GM23338 (cell line): Measurements from ENCODE around the gene CACNA2D4.

Source experiments
- CREB1 ChIP-seq: fragments of 250-450 bp; sonication (Bioruptor Pico); IDR thresholded peaks from 2 replicates; pipeline ENCODE4 v1.5.0; 2020; ENCODE audit warnings: low read depth, mild to moderate bottlenecking, moderate library complexity
- ETS1 ChIP-seq: IDR thresholded peaks from 2 replicates; pipeline ENCODE4 v1.6.1; 2016; ENCODE audit warnings: antibody characterized with exemption
- EZH2 ChIP-seq: fragments of 200-600 bp; sonication (generic); IDR thresholded peaks from one replicate; pipeline ENCODE4 v1.8.0; 2017; ENCODE audit warnings: antibody characterized with exemption, mild to moderate bottlenecking, low read depth; ENCODE audit not compliant: unreplicated experiment
- EZH2phosphoT487 ChIP-seq: fragments of 200-600 bp; sonication (generic); IDR thresholded peaks from one replicate; pipeline ENCODE4 v1.8.1; 2018; ENCODE audit warnings: antibody characterized with exemption; ENCODE audit not compliant: unreplicated experiment
- JUNB ChIP-seq: IDR thresholded peaks from one replicate; pipeline ENCODE4 v1.6.1; 2016; ENCODE audit warnings: antibody characterized with exemption; ENCODE audit not compliant: unreplicated experiment
- POLR2AphosphoS5 ChIP-seq: IDR thresholded peaks from 2 replicates; pipeline ENCODE4 v1.6.1; 2016; ENCODE audit warnings: antibody characterized with exemption, low read depth
- STAT1 ChIP-seq: IDR thresholded peaks from one replicate; pipeline ENCODE4 v1.6.1; 2016; ENCODE audit warnings: antibody characterized with exemption; ENCODE audit not compliant: unreplicated experiment
- ZNF114 ChIP-seq: fragments of 250-450 bp; sonication (Bioruptor Pico); IDR thresholded peaks from 2 replicates; pipeline ENCODE4 v1.5.0; 2020; ENCODE audit warnings: mild to moderate bottlenecking, moderate library complexity
- ZNF331 ChIP-seq: fragments of 250-450 bp; sonication (Bioruptor Pico); IDR thresholded peaks from 2 replicates; pipeline ENCODE4 v1.5.0; 2020; ENCODE audit warnings: low read depth, mild to moderate bottlenecking, moderate library complexity
- TF ChIP-seq, protein P1 (sequence below), 2 experiments: fragments of 200-600 bp in 1 of 2; sonication (generic) in 1 of 2; conservative IDR thresholded peaks; 2 replicates each; pipeline versions ENCODE4 v1.5.1 to v1.6.1; 2016 to 2017; ENCODE audit warnings: antibody characterized with exemption in 2 of 2, low read depth in 2 of 2, mild to moderate bottlenecking in 2 of 2, moderate library complexity in 1 of 2
- TF ChIP-seq, protein P2 (sequence below): IDR thresholded peaks from one replicate; pipeline ENCODE4 v1.6.1; 2018; ENCODE audit warnings: antibody characterized with exemption; ENCODE audit not compliant: unreplicated experiment

GRCh38 chr12:1811948-1812291 lies 106.5 kb downstream of the CACNA2D4 start:
- TF ChIP-seq, protein P1, sequence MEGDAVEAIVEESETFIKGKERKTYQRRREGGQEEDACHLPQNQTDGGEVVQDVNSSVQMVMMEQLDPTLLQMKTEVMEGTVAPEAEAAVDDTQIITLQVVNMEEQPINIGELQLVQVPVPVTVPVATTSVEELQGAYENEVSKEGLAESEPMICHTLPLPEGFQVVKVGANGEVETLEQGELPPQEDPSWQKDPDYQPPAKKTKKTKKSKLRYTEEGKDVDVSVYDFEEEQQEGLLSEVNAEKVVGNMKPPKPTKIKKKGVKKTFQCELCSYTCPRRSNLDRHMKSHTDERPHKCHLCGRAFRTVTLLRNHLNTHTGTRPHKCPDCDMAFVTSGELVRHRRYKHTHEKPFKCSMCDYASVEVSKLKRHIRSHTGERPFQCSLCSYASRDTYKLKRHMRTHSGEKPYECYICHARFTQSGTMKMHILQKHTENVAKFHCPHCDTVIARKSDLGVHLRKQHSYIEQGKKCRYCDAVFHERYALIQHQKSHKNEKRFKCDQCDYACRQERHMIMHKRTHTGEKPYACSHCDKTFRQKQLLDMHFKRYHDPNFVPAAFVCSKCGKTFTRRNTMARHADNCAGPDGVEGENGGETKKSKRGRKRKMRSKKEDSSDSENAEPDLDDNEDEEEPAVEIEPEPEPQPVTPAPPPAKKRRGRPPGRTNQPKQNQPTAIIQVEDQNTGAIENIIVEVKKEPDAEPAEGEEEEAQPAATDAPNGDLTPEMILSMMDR (conservative IDR thresholded peaks at IDR 0.05; ENCODE audit: low read depth in 2 of 2), result no peak
- TF ChIP-seq POLR2AphosphoS5 (no peak), EZH2 (no peak), STAT1 (no peak), EZH2phosphoT487 (no peak), CREB1 (CRISPR knock-in tag) (no peak), ZNF114 (no peak), JUNB (no peak), ZNF331 (CRISPR knock-in tag) (no peak), ETS1 (no peak)
- TF ChIP-seq, protein P2, sequence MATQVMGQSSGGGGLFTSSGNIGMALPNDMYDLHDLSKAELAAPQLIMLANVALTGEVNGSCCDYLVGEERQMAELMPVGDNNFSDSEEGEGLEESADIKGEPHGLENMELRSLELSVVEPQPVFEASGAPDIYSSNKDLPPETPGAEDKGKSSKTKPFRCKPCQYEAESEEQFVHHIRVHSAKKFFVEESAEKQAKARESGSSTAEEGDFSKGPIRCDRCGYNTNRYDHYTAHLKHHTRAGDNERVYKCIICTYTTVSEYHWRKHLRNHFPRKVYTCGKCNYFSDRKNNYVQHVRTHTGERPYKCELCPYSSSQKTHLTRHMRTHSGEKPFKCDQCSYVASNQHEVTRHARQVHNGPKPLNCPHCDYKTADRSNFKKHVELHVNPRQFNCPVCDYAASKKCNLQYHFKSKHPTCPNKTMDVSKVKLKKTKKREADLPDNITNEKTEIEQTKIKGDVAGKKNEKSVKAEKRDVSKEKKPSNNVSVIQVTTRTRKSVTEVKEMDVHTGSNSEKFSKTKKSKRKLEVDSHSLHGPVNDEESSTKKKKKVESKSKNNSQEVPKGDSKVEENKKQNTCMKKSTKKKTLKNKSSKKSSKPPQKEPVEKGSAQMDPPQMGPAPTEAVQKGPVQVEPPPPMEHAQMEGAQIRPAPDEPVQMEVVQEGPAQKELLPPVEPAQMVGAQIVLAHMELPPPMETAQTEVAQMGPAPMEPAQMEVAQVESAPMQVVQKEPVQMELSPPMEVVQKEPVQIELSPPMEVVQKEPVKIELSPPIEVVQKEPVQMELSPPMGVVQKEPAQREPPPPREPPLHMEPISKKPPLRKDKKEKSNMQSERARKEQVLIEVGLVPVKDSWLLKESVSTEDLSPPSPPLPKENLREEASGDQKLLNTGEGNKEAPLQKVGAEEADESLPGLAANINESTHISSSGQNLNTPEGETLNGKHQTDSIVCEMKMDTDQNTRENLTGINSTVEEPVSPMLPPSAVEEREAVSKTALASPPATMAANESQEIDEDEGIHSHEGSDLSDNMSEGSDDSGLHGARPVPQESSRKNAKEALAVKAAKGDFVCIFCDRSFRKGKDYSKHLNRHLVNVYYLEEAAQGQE, result no peak
